Measurements from ENCODE around the gene TFF1.
"Not testable (repeated sequence)": the region's sequence is repeated elsewhere in the genome, so short reads cannot be mapped to it uniquely, and the experiment has no call there.

Gene TFF1

DNA sequence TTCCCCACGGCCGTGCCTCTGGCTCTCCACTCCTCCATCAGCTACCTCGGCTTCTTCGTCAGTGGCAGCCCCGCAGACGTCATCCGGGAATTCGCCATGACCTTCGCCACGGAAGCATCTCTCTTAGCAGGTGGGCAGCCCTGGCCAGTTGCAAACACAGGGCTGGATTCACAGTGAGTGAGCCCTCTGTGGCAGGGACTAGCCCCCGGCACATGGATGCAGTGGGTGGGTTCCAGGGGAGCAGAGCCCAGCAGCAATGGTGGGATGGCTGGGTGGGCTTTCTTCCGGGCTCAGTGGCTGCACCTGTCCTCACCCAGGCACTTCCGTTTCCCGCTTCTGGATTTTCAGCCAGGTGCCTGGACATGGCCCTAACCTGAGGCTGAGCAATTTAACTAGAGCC is 46.8 kb upstream of the TFF1 start:
- Mint-ChIP-seq H3K36me3 (ENCODE audit: low read depth) (no peaks in the 10 kb centered on the region), H3K9me3 (no peaks in the 10 kb centered on the region), H3K4me1 (no peaks in the 10 kb centered on the region), H3K27me3 (ENCODE audit: low read depth) (peaks cover 4% of the 10 kb centered on the region), H3K4me3 (no peak overlapping the region), H3K27ac (no peak overlapping the region)
- TF ChIP-seq, protein P1, sequence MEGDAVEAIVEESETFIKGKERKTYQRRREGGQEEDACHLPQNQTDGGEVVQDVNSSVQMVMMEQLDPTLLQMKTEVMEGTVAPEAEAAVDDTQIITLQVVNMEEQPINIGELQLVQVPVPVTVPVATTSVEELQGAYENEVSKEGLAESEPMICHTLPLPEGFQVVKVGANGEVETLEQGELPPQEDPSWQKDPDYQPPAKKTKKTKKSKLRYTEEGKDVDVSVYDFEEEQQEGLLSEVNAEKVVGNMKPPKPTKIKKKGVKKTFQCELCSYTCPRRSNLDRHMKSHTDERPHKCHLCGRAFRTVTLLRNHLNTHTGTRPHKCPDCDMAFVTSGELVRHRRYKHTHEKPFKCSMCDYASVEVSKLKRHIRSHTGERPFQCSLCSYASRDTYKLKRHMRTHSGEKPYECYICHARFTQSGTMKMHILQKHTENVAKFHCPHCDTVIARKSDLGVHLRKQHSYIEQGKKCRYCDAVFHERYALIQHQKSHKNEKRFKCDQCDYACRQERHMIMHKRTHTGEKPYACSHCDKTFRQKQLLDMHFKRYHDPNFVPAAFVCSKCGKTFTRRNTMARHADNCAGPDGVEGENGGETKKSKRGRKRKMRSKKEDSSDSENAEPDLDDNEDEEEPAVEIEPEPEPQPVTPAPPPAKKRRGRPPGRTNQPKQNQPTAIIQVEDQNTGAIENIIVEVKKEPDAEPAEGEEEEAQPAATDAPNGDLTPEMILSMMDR (IDR thresholded peaks at IDR 0.05; ENCODE audit: unreplicated experiment in 3 of 3), result no peak

DNA sequence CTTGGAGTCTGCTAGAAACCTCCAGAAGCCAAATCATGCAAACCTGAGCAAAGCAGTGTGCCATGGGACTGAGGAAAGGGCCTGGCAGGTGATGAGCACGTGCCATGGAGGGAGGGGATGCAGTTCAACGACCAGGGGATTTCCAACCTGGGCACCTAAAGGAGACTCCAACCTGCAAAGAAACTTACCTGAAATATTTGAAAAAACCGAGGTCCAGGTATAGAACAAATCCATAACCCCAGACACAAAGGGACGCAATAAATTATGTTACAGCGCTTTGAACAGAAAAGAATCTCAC is 46.2 kb upstream of the TFF1 start:
- Mint-ChIP-seq H3K27ac (no peak overlapping the region), H3K9me3 (no peaks in the 10 kb centered on the region), H3K36me3 (ENCODE audit: low read depth) (no peaks in the 10 kb centered on the region), H3K27me3 (ENCODE audit: low read depth) (peaks cover 4% of the 10 kb centered on the region), H3K4me1 (no peaks in the 10 kb centered on the region), H3K4me3 (no peak overlapping the region)
- TF ChIP-seq, protein P1 (IDR thresholded peaks at IDR 0.05; ENCODE audit: unreplicated experiment in 3 of 3), result no peak

DNA sequence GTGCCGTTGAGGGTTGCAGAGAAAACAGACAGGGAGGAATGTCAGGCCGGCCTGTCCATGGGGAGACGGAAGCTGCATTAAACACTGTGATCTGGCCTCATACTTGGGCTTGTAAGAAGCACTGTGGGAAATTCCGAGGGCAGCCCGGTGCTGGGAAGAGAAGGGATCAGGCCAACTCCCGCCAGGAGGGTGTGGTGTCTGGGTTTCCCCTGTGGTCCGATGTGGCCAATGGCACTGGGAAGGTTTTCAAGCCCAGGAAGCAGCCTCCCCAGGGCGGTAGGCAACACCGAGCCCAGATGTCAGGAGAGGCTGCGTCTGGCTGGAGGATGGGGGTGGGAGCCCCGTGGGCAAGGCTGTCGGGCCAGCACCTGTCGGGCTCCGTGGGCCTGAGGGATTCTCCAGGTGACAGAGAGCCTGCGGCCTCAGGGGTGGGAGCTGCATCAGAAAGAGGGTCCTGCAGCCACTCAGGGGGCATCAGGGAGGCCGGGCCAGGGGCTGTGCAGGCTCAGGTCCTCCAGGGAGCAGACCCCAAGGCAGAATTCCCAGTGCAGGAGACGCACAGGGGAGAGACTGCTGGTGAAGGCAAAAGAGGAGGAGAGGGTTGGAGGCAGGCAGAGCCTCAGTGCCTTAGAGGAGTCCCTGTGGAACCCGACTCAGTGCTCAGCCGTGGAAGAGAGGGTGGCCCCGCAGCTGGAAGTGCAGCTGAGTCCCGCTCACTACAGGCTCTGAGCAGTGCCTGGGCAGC is 45.7 kb upstream of the TFF1 start:
- no peak overlapping the region for H3K4me3 Mint-ChIP-seq
- TF ChIP-seq, protein P1 (IDR thresholded peaks at IDR 0.05; ENCODE audit: unreplicated experiment in 3 of 3), result no peak
- H3K4me1 Mint-ChIP-seq, result no peaks in the 10 kb centered on the region
- H3K27ac Mint-ChIP-seq, result no peak overlapping the region
- H3K9me3 Mint-ChIP-seq, result no peaks in the 10 kb centered on the region
- H3K36me3 Mint-ChIP-seq (ENCODE audit: low read depth), result no peaks in the 10 kb centered on the region
- H3K27me3 Mint-ChIP-seq (ENCODE audit: low read depth), result peaks cover 4% of the 10 kb centered on the region

DNA sequence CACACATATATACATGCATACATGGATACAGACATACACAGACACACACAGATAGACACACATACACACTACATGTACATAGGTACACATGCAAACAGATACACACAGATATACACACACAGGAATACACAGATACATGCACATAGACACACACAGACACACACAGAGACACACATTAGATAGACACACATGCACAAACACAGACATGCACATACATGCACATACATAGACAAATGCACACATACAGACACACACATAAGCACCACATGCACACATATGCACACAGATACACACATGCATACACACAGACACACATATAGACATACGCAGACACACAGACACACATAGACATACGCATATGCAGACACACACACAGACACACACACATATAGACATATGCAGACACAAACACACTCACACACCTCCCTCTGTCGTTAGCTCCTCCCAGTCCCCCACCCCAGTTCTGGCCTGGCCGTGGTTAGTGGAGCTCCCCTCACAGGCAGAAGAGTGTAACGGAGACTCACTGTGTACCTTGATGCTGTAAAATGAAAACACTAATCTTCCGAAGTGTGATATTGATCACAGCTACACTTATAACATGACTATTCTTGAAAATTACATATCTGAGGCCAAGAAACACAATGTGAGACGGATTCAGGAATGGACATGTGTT is 45.0 kb upstream of the TFF1 start:
- Mint-ChIP-seq H3K4me3 (no peak overlapping the region), H3K9me3 (no peaks in the 10 kb centered on the region), H3K36me3 (ENCODE audit: low read depth) (no peaks in the 10 kb centered on the region), H3K27me3 (ENCODE audit: low read depth) (peaks cover 4% of the 10 kb centered on the region), H3K4me1 (no peaks in the 10 kb centered on the region), H3K27ac (no peak overlapping the region)
- TF ChIP-seq, protein P1 (IDR thresholded peaks at IDR 0.05; ENCODE audit: unreplicated experiment in 3 of 3), result peak in 1 of 3 experiments; percentile 11

DNA sequence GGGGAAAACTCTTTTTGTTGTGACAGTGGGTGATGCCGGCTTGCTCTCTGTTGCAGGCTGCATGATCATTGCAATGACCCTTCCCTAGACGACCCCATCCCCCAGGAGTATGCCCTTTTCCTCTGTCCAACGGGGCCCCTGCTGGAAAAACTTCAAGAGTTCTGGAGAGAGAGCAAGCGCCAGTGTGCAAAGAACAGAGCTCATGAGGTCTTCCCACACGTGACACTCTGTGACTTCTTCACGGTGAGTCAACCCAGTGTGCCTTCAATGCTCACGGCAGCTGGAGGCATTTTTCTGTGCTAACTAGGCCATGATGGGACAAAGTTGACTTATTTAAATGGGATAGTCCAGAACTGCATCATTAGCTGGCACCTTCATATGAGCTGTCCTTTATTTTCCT is 43.0 kb upstream of the TFF1 start:
- H3K4me3 Mint-ChIP-seq, result no peak overlapping the region
- no peaks in the 10 kb centered on the region for H3K9me3 Mint-ChIP-seq
- H3K27me3 Mint-ChIP-seq (ENCODE audit: low read depth), result peaks cover 4% of the 10 kb centered on the region
- H3K36me3 Mint-ChIP-seq (ENCODE audit: low read depth), result no peaks in the 10 kb centered on the region
- H3K27ac Mint-ChIP-seq, result no peak overlapping the region
- no peaks in the 10 kb centered on the region for H3K4me1 Mint-ChIP-seq
- TF ChIP-seq, protein P1 (IDR thresholded peaks at IDR 0.05; ENCODE audit: unreplicated experiment in 3 of 3), result no peak

DNA sequence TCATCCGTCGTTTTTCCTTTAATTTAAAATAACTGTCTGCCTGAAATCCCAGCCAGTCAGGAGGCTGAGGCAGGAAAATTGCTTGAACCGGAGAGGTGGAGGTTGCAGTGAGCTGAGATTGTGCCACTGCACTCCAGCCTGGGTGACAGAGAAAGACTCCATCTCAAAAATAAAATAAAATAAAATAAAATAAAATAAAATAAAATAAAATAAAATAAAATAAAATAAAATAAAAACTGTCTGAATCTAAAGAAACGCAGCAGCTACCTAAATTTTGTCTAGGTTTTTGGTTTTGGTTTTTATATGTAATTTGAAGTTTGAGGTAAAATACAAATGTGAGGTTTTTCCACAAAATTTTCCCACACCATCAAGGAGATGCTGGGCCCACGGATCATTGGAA is 42.4 kb upstream of the TFF1 start:
- not testable (repeated sequence) for H3K36me3 Mint-ChIP-seq (ENCODE audit: low read depth); H3K9me3 Mint-ChIP-seq; H3K27ac Mint-ChIP-seq

More for the DNA sequence above, 42.4 kb upstream of the TFF1 start:
- H3K4me3 Mint-ChIP-seq; H3K4me1 Mint-ChIP-seq; H3K27me3 Mint-ChIP-seq (ENCODE audit: low read depth): not testable (repeated sequence)

All from nephron (organoid).